NCI-H128 (cell line): ENCODE results near the gene JADE3.
A peak's percentile ranks its signal among the peaks of the same experiment; 100 is the strongest.
"Not testable (repeated sequence)": the region's sequence is repeated elsewhere in the genome, so short reads cannot be mapped to it uniquely, and the experiment has no call there.

Experiments used
- DNase-seq: peaks from one replicate; lab custom pipeline; 2025; ENCODE audit not compliant: unreplicated experiment; lab: John Stamatoyannopoulos, UW

Gene JADE3

GRCh38 chrX:46929439-46930261, 17.4 kb downstream of the JADE3 start:
- DNase-seq = no peak

DNA sequence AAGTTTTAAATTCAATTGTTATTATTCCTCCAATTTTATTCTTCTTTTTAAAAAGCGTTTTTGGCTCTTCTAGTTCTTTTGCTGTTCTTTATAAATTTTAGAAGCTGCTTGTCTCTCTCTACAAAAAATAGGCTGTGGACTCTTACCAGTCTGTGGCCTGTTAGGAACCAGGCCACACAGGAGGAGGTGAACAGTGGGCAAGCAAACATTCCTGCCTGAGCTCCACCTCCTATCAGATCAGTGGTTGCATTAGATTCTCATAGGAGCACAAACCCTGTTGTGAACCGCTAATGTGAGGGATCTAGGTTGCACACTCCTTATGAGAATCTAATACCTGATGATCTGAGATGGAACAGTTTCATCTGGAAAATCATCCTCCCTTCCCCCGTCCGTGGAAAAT, 23.1 kb downstream of the JADE3 start:
- no peak for DNase-seq

DNA sequence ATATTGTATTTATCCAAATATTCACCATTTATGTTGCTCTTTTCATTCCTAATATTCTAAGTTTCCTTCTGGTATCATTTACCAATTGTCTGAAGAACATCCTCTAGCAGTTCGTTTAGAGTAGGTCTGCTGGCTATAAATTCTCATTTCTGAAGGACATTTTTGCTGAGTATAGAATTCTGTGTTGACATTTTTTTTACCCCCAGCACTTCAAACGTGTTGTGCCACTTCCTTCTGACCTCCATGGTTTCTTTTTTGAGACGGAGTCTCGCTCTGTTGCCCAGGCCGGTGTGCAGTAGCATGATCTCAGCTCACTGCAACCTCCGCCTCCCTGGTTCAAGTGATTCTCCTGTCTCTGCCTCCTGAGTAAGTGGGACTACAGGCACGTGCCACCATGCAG, 26.4 kb downstream of the JADE3 start:
- no peak for DNase-seq

DNA sequence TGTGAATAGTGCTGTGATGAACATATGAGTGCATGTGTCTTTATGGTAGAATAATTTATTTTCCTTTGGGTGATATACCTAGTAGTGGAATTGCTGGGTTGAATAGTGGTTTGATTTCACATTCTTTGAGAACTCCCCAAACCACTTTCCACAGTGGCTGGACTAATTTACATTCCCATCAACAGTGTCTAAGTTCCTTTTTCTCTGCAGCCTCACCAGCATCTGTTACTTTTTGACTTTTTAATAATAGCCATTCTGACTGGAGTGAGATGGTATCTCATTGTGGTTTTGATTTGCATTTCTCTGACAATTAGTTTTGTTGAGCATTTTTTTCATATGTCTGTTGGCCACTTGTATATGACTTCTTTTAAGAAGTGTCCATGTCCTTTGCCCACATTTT, 29.1 kb downstream of the JADE3 start:
- no peak for DNase-seq

- no peak for DNase-seq
Measured at GRCh38 chrX:46953137-46953527, 40.9 kb downstream of the JADE3 start.

GRCh38 chrX:46953597-46953996, 41.4 kb downstream of the JADE3 start:
- no peak for DNase-seq

GRCh38 chrX:46954716-46955115, 42.5 kb downstream of the JADE3 start:
- DNase-seq = no peak

DNA sequence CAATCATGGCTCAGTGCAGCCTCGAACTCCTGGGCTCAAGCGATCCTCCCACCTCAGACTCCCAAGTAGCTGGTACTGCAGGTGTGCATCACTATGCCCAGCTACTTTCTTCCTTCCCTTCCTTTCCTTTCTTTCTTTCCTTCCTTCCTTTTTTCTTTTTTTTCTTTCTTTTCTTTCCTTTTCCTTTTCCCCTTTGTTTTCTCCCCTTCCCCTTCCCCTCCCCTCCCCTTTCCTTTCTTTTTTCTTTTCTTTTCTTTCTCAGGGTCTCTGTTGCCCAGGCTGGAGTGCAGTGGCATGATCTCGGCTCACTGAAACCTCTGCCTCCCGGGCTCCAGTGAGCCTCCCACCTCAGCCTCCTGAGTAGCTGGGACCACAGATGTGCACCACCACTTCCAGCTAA, 44.4 kb downstream of the JADE3 start:
- DNase-seq = not testable (repeated sequence)

- no peak for DNase-seq
Measured at GRCh38 chrX:46957297-46957696, 45.1 kb downstream of the JADE3 start.

DNA sequence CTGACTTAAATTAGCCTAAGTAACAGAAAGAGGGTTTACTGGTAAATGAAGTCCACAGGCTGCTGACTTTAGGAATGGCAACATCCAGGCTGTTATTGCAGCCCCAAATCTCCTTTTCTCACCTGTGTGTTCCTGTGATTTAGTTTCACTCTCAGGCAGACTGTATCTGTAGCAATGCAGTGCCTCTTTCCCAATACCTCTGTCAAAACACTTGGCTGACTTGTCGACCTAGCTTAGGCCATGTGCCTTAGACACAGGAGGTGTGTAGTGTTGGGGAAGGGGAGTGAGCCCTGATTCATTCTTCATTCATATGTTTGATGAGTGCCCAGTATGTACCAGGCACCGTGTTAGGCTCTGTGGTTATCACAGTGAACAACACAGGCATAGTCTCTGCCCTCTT, 46.9 kb downstream of the JADE3 start:
- no peak for DNase-seq

DNA sequence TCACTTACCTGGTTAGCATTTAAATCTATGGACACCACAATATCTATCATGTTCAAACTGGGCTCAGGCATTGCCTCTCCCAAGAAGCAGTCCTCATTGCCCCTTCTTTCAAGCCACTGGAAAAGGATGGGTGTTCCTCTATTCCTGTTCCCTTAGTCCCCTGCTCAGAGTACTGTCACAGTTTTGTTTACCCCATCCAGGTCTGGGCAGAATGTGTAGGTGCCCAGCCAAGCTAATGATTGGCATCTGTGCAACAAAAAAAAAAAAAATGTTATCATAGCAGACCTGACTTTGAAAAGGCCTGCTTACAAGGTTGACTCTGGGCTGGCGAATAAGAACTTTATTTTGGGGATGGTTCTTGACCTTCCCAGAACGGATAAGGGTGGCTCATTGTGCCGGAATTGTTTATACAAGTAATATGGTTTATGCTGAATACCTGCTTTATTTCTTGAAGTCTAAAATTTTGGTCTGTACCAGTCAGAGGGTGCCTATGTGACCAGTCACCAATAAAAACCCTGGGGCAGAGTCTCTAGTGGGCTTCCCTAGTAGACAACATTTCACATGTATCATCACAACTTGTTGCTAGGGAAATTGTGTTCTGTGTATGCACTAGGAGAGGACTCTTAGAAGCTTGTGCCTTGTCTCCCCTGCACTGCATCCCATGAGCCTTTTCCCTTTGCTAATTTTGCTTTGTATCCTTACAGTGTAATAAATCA, 47.9 kb downstream of the JADE3 start:
- DNase-seq = no peak

DNA sequence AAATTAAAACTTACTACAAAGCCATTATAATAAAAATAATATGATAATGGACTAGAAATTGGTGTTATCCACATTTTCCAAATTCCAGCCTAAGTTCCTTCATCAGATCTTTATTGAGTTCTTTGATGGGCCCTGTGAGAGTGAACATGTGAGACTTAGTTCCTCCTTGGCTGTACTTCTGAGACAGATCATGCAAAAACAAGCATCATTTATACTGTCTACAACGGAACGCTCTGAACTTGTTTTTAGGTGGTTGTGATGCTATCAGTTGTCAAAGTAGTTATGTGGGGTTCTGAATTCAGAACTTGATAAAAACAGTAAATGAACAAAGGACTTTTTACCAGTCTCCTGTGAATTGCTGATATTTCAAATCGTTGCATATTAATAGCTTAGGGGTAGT, 48.9 kb downstream of the JADE3 start:
- no peak for DNase-seq

DNA sequence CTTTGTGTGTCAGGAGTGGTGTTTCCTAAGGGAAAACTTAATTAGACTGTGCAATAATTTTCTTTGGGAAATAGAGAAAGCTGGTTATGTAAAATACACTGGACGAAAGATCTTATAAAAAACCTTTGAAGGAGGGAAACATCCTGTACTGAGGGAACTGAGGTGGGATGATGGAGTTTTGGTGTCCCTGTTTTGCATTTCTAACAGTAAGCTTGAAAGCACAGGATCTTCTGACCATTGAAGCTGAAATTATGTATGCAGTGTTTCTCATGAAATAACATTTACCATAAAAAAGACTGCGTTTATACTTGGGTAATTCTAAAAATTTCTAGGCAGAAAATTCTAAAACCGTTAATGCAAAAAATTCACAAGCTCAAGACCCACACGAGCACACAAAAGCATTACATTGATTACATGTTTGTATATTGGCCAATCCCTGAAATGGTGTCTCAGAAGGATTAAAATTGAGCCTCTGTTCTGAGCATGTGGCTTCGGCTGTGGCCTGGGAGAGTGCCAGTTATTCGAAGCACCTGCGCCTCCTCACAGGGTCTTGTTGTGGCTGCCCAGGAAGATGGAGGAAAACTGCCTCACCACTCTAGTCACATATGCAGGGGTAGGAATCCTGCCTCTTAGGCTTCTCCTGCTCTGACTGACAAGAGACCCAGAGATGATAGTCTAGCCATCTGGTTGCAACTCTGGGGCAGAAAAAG, 49.5 kb downstream of the JADE3 start:
- peak; percentile 19 for DNase-seq

GRCh38 chrX:46965125-46965758, 53.0 kb downstream of the JADE3 start:
- DNase-seq = no peak

DNA sequence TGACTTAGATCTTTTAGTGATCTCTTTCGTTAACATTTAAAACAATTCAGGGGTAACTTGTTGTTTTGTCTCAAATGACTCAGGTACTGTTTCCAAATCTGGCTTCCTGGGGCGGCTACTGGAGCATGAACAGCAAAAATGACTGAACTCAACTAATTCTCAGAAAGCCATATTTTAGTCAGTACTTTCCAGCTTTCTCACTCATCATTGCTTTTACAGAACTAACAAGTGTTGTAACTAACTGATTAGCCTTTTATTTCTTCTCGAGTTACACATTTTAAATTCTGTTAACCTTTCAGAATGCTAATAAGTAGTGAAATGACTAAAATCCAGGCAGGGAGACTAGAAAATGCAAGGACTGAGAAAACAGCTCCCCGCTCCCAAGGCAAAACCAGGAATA, 55.3 kb downstream of the JADE3 start:
- DNase-seq = no peak

DNA sequence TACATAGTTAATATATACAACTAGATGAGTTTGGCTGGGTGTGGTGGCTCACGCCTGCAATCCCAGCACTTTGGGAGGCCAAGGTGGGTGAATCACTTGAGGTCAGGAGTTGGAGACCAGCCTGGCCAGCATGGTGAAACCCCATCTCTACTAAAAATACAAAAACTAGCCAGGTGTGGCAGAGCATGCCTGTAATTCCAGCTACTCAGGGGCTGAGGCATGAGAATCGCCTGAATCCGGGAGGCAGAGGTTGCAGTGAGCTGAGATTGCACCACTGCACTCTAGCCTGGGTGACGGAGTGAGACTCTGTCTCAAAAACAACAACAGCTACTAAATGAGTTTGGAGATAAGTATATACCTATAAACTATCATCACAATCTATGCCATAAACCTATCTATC, 64.8 kb downstream of the JADE3 start:
- not testable (repeated sequence) for DNase-seq

DNA sequence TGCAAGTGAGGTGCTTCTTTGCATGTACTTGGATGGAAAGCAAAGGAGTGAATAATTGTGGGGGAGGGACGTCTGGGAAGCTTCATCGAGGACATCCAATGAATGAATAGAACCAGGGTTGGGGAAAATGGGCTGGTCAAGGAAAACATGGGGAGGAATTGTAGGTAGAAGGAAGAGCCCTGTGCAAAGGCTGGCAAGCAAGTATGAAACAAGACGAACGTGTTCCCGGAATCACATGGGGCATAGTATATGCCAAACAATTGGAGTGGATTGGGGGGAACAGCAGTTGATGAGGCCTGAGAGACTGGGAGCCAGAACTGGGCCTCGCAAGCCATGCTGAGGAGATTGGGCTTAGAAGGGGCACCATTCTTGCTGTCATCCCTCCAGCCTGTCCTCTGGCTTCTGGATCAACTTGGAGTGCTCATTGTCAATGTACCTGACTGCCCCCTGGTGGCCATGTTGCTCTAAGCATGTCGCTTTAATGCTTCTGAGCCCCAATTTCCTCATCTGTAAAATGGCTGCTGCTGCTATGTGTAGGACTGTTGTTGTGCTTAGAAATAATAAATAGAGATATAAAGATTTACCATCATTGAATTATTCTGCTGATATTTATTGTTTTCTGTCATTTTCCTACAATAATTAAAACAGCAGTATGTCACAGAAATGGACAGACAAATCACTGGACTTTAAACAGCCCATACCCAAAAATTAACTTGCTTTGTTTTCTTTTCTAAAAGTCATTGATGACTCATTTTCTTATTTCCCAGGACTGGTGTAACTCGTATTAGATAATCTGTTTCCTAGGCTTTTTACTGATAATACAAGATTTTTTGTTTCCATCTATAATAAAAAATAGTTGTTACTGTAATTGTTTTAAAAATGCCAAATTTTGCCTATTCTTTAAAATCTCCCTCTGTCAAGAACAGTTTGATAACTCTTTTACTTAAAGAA, 66.4 kb downstream of the JADE3 start:
- DNase-seq = peak; percentile 17

DNA sequence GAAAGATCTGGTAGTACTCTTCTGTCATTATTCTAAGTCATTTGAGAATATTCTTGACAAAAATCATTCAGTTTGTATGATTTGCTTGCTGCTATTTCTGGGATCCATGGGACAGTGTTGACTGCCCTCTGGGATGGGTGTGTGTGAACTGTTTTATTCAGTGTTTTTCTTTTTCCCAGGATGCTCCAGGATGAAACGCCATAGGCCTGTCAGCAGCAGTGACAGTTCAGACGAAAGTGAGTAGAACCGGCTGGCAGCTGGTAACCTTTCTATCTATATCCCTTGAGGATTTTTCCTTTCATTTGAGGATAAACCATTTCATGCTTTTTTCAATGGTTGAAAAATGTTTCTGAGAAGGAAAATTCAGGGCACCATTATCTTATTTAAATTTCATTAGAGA, 72.5 kb downstream of the JADE3 start:
- DNase-seq = no peak

DNA sequence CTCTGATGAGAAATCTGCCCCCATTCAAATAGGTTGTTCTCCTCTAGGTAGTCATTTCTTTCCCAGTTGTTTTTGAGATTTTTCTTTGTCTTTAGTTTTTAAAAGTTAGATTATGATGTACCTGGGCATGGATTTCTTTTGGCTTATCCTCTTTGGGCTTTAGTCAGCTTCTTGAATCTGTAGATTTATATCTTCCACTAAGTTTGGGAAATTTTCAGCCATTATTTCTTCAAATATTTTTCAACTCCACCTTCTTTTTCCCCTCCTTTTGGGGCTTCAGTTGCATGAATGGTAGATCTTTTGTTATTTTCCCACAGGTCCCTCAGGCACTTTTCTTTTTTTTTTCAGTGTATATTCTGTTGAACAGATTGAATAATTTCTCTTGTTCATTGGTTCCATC, 77.3 kb downstream of the JADE3 start:
- DNase-seq = no peak

DNA sequence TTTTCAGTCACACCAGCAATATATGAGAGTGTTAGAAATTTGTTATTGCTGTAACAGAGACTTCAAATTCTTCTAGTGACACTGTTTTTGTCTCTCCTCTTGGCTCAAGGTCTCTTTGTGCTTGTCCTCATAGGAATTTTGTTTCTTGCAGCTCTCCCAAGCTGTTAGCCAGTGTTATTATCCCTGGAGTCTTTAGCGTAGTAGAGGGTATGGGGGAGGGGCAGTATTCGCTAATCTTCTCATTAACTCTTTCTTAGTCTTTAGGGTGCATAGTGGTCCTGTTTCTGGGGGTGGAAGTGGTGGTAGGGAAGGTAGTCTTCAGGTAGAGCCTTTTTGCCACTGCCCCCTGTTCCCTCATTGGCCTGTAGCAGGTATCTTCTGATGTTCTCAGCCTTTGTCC, 79.4 kb downstream of the JADE3 start:
- DNase-seq = no peak
